OCI-LY1 (cell line): ENCODE data around the gene PRR36.

Experiments used
- CTCF ChIP-seq: fragments of 200-600 bp; sonication (generic), shearing (Covaris generic); IDR thresholded peaks from 2 replicates; pipeline ENCODE4 v1.5.1; 2017; ENCODE audit warnings: mild to moderate bottlenecking, antibody characterized with exemption, low read length, moderate library complexity, mixed read lengths
- EZH2 ChIP-seq: fragments of 200-600 bp; sonication (generic), shearing (Covaris generic); IDR thresholded peaks from 2 replicates; pipeline ENCODE4 v1.8.0; 2017; ENCODE audit warnings: borderline replicate concordance, mixed run types, mild to moderate bottlenecking, antibody characterized with exemption, low read length, moderate library complexity, mixed read lengths

GRCh38 chr19:7862413-7862951, 11.7 kb downstream of the PRR36 start:
- no peak for TF ChIP-seq CTCF
- TF ChIP-seq EZH2 = no peak
